K562 (cell line): ENCODE results near the gene TLCD1. TPM values are rescaled to one million over a fixed set of nuclear protein-coding genes. Genes with fewer than 3 reads are reported as not detected.

ENCODE experiments used
- CHD4 ChIP-seq: fragments of 200-600 bp; sonication (generic); IDR thresholded peaks from 3 replicates; pipeline ENCODE4 v1.6.1; 2012; ENCODE audit warnings: low read depth, mild to moderate bottlenecking, mixed read lengths, low read length, inconsistent platforms; ENCODE audit not compliant: insufficient read depth, insufficient replicate concordance, poor library complexity, severe bottlenecking
- ELK3 ChIP-seq: fragments of 450-650 bp; formaldehyde crosslinking; IDR thresholded peaks from 2 replicates; pipeline ENCODE4 v1.4.0; 2020; ENCODE audit warnings: mild to moderate bottlenecking
- GTF3C2 ChIP-seq: IDR thresholded peaks from 3 replicates; pipeline ENCODE4 v1.6.1; 2011; ENCODE audit warnings: borderline replicate concordance, mild to moderate bottlenecking, moderate library complexity; ENCODE audit not compliant: insufficient read length; ENCODE audit errors: extremely low read depth
- KLF10 ChIP-seq: fragments of 250-450 bp; sonication (Bioruptor Pico); IDR thresholded peaks from 2 replicates; pipeline ENCODE4 v1.6.1; 2021; ENCODE audit warnings: matching md5 sums
- MLLT1 ChIP-seq, 2 experiments: fragments of 450-650 bp; IDR thresholded peaks; 2 replicates each; pipeline ENCODE4 v1.6.1; 2016
- POLR3A ChIP-seq: IDR thresholded peaks from 2 replicates; pipeline ENCODE4 v1.6.1; 2011; ENCODE audit warnings: borderline replicate concordance, mild to moderate bottlenecking, moderate library complexity; ENCODE audit not compliant: insufficient read length, insufficient read depth; ENCODE audit errors: extremely low read depth
- RBM15 ChIP-seq: fragments of 200-400 bp; formaldehyde crosslinking; IDR thresholded peaks from 2 replicates; pipeline ENCODE4 v1.6.1; 2018; ENCODE audit warnings: mild to moderate bottlenecking, low read length, moderate library complexity; ENCODE audit not compliant: insufficient read depth
- RNF219 ChIP-seq: fragments of 250-450 bp; sonication (Bioruptor Pico); IDR thresholded peaks from 2 replicates; pipeline ENCODE4 v1.5.0; 2022; ENCODE audit warnings: mild to moderate bottlenecking
- SIN3A ChIP-seq, 2 experiments: fragments of 150-350 bp in 1 of 2; IDR thresholded peaks; 2 replicates each; pipeline ENCODE4 v1.6.1; 2011 to 2016; ENCODE audit warnings: borderline replicate concordance in 2 of 2, low read depth in 2 of 2, low read length in 2 of 2, mild to moderate bottlenecking in 2 of 2, moderate library complexity in 2 of 2; ENCODE audit not compliant: control insufficient read depth in 1 of 2
- THAP7 ChIP-seq: fragments of 250-450 bp; sonication (Bioruptor Pico); IDR thresholded peaks from 2 replicates; pipeline ENCODE4 v1.5.0; 2021
- ZBTB49 ChIP-seq: sonication (generic); formaldehyde crosslinking; IDR thresholded peaks from 2 replicates; pipeline ENCODE4 v1.8.0; 2022; ENCODE audit warnings: missing genetic modification reagents, mild to moderate bottlenecking, borderline replicate concordance
- ZNF280B ChIP-seq: fragments of 250-450 bp; sonication (Bioruptor Pico); IDR thresholded peaks from 2 replicates; pipeline ENCODE4 v1.5.1; 2021; ENCODE audit warnings: mild to moderate bottlenecking
- ZNF785 ChIP-seq: fragments of 250-450 bp; sonication (Bioruptor Pico); IDR thresholded peaks from 2 replicates; pipeline ENCODE4 v1.4.0; 2020; ENCODE audit warnings: mild to moderate bottlenecking
- polyA plus RNA-seq, 8 experiments: library from polyadenylated mRNA; depleted of rRNA in 4 of 8; stranded (reverse) in 5 of 8; unstranded in 3 of 8; fragments of >200 nt; fragmentation: Nextera tagmentation in 2 of 8; fragmentation: Illumina TruSeq in 1 of 8; extraction: Ambion mirVana in 2 of 8; extraction: Trizol in 1 of 8; gene quantifications; 2 replicates each; pipeline versions ENCODE4 v1.2.1 to v1.2.3, GENCODE V29; 2011 to 2014; ENCODE audit warnings: inconsistent platforms in 1 of 8, missing spikeins in 1 of 8
- total RNA-seq, 7 experiments: library from RNA; depleted of rRNA in 6 of 7; stranded (reverse); fragments of >200 nt in 6 of 7; fragmentation: Illumina TruSeq in 2 of 7; extraction: Trizol in 2 of 7; gene quantifications; 2 replicates each; pipeline versions ENCODE4 v1.2.1 to v1.2.3, GENCODE V29; 2011 to 2021; ENCODE audit warnings: low replicate concordance in 1 of 7

The TLCD1 gene
- total and polyA plus RNA-seq, 9 of the 15 experiments (the other 6 are each of a cell fraction or from before 2014, with no cell fraction given) = 6.8 to 37.7 (median 21.7) TPM

GRCh38 chr17:28735242-28735722 is 9.2 kb upstream of the TLCD1 start (continued):
- TF ChIP-seq RBM15 (no peak), ZNF785 (CRISPR knock-in tag) (no peak), POLR3A (no peak), GTF3C2 (no peak), SIN3A (IDR thresholded peaks at IDR 0.05; ENCODE audit: borderline replicate concordance in 2 of 2, control insufficient read depth in 1 of 2, low read depth in 2 of 2, low read length in 2 of 2) (no peak), CHD4 (no peak), THAP7 (CRISPR knock-in tag) (no peak), KLF10 (no peak), MLLT1 (IDR thresholded peaks at IDR 0.05) (no peak), ZNF280B (CRISPR knock-in tag) (no peak), ELK3 (CRISPR knock-in tag) (no peak), RNF219 (CRISPR knock-in tag) (no peak), ZBTB49 (CRISPR knock-in tag) (no peak)
